ENCODE results near the gene SPATC1L.
"Not testable (repeated sequence)": the region's sequence is repeated elsewhere in the genome, so short reads cannot be mapped to it uniquely, and the experiment has no call there.

Gene SPATC1L

DNA sequence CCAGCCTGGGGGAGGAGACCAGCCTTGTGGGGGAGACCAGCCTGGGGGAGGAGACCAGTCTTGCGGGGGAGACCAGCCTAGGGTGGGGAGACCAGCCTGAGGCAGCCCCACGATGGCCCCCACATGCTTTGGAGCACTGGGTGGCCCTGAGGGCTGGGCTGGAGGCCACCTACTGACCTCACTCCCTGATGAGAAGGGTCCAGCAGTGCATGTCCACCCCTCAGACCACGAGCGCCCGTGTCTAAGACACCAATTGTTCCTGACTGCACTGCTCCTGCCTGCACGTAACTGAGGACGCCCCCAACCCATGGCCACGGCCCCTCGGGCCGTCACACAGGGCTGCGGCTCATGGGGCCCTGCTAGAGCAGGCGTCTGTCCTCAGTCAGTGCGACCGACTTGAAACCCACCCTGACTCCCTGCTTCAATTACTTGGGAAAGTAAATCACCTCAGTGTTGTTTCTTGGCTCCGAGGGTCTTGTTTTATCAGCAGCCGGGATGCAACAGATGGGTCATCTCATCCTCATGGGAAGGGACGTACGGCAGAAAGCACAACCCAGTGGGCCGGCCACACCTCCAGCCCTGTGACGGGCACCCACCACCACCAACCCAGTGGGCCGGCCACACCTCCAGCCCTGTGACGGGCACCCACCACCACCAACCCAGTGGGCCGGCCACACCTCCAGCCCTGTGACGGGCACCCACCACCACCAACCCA, at the start of gene SPATC1L:
SPATC1L (minus strand) TSS at position 550 of the 715 bp plus-strand sequence. CDS start 1,643 bp downstream, outside the sequence.
- no peak for DNase-seq

DNA sequence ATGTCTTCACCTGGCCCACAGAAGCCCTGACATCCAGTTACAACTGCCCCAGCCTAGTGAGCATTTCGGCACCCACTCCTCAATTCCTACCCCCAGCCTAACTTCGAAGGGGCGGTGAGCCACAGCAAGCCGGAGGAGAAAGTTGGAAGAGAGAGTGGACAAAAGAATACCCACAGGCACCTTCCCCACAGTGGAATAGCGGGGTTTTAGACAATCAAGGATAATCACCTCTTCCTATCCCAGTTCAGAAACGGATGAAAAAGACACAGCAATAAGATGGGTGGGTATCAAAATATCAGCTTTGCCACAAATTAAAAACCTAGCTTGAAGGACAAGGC, 45.6 kb upstream of the SPATC1L start:
- DNase-seq, result no peak

DNA sequence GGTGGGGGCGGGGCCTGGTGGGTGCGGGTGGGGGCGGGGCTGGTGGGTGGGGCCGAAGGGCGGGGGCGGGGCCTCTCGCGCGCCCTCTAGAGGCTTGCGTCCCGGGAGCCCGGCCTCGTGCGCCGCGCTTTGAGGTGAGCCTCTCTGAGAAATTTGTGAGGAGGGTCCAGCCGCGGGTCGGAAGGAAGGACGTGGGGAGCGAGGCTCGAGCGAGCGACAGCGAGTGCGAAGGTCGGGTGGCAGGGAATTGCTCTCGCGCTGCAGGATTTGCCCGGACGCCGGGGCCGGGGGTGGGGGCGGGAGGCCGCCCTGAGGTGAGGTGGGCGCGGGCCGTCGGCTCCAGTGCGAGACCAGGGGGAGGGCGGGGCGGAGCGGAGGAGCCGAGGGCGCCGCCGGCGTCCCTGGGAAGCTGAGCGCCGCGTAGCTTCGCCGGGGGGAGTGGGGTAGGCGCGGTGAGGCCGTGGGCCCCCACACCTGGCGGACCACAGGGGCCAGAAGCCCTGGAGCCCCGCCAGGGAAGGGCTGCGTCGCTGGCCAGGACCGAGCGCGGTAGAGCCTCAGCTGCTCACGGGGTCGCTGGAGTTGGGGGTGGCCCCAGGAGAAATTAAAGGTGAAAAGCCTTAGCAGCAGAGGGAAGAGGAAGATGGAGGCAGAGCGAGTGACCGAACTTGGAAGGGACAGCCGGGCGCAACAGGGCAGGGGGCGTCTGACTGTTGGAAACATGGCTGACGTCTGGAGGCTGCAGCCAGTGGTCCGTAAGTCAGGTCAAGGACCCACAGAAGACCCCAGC, 45.1 kb upstream of the SPATC1L start:
- no peak for DNase-seq

DNA sequence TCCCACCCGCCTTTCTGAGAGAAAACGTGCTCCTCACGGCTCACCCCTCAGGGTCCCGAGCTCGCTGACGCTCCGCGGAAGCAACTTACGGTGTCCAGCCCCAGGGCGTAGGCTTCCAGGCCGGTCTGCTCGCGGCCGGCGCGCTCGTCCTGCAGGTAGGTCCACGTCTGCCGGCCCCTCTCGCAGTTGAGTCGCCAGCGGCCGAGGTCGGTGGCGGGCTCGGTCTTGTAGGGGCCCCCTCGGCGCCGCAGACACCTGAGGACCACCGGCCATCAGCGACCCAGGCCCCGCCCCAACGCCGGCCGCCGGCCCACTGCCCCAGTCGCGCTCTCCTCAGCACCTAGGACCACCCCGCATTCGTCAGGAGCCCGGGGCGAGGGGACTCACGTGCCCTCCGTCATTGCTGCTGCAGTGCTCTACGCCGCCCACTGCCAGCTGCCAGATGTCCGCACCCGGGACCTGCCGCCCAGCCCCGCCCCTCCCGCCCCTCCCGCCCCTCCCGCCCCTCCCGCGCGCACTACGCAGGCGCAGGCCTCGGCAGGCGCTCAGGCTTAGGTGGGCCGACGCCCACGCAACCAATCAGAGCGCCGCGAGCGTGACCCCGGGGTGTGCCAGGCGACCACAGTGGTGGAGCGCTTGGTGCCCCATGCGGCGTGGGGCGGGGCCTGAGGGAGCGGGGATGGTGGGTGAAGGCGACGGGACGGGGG, 44.2 kb upstream of the SPATC1L start, which contains the start of gene LSS:
LSS (minus strand) TSS at position 430 of the 707 bp plus-strand sequence; CDS start at position 401, 29 bp downstream.
- DNase-seq, result peak; percentile 96

DNA sequence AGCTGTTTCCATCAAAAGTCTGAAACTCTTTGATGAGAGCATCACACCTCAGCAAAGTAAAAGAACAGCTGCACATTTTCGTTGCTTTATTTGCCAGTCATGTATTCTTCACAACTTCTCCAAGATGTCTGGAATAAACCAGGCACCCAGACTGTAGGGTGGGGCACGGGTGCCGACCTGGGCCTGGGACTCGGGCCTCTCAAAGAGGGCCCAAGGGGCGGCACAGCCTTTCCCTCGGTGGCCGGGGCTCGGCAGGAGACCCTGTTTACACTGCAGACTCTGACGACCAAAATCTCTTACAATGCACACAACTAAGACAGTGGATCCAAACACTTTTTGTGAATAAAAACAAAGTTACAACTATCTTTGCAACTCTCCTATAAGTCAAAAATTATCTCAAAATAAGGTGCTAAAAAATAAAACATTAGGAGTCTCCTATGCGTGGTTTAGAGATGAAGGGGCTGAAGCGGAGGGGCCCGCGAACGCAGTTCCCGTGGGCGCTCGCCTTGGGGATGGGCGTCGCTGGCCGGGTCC, 43.6 kb upstream of the SPATC1L start:
- DNase-seq, result no peak

DNA sequence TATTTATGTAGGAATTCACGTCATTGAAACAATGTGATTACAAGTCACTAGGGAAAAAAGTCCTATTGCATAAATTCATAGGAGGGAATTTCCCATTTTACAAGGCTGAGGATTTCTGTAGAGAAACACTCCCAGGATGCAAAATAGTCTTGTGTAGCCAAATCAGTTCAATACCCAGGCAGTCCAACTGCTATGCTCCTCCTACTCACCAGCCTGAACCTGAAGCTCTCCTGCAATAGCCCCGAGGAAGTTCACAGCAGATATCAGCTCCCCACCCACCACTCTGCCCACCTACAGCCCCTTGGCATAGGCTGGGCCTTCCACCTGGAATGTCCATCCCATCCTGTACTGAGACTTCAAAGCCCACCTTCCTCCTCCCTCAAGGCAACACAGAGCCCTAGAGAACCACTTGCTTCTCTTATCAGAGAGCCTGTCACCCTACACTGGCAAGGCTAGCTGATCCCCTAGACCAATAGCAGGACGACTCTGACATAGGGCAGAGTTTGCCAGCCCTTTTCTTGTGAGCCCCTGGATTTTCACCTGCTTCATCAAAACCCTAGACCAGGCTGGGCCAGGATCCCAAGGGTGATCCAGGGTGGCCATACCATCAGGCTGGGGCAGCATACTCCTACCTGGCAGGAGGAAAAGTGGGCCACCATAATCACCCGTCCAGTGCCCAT, 42.8 kb upstream of the SPATC1L start:
- peak; percentile 7 for DNase-seq

DNA sequence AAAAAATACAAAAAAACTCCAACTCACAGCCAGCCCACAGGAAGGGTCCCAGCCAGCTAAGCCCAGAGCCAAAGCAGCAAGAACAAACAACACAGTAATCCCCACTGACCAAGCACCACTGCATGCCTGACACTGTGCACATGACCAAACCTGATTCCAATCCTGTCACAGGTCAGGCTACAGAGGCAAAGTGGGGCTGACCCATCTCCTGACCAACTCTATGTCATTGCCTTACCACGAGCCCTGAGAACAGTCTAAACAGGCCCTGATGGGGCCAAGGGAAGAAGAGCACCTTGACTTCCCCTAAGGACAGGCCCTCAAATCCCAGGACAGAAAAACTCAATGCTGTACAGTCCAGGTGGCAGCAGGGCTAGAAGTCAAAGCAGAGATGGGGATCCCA, 41.9 kb upstream of the SPATC1L start:
- DNase-seq, result no peak

DNA sequence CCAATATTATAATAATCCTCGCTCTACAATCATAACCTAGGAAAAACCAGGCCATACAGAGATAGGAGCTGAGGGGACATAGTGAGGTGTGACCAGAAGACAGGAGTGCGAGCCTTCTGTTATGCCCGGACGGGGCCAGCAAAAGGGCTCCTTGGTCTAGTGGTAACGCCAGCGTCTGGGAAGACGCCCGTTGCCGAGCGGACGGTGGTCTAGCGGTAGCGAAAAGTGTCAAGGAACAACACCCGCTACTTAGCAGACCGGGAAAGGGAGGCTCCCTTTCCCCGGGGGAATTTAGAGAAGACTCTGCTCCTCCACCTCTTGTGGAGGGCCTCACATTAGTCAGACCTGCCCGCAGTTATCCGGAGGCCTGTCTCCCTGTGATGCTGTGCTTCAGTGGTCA, 39.4 kb upstream of the SPATC1L start:
- DNase-seq, result not testable (repeated sequence)

DNA sequence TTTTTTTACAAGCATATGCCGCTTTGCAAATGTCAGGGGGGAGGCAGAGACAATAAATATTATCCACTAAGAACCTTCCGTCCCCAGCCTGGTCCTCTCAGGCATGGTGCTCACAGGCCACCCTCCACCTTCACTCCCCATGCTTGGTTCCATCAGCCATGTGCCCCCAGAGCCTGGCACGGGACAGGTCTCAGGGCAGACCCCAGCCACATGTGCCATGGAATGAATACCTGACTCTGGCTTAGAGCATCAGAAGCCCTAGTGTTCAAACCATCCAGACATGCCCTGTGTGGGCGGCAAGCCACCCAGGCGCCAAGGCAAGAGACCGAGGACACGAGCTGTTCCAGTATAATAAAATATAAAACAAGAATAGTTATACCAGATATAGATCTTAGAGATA, 39.0 kb upstream of the SPATC1L start:
- no peak for DNase-seq

DNA sequence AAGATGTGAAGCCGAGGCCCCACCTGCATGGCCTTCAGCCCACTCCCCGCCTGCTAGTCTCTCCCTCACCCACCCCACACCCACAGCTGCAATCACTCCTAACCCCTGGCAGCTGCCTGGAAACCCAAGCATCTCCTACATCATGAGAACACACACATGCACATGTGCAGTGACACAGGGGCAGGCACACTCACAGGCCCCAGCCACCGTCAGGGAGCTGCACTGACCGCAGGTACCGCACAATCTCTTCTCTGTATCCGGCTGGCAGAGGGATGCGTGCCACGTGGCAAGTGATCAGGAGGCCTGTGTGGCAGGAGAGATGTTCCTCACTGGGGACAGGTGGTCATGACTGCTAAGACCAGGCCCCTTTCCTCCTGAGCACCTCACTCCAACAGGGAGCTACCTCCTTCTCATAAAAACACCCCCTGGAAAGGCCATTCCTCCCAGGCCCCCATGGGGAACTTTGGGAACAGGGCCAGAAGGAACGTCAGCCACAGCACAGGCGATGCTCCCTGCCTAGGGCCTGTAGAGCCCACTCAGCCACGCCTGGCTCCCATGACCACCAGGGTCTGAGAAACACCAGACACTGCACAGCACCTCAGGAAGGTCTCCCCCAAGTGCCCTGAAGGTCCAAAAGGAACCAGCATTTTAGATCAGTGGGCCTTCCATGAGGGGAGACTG, 38.3 kb upstream of the SPATC1L start:
- DNase-seq, result no peak

DNA sequence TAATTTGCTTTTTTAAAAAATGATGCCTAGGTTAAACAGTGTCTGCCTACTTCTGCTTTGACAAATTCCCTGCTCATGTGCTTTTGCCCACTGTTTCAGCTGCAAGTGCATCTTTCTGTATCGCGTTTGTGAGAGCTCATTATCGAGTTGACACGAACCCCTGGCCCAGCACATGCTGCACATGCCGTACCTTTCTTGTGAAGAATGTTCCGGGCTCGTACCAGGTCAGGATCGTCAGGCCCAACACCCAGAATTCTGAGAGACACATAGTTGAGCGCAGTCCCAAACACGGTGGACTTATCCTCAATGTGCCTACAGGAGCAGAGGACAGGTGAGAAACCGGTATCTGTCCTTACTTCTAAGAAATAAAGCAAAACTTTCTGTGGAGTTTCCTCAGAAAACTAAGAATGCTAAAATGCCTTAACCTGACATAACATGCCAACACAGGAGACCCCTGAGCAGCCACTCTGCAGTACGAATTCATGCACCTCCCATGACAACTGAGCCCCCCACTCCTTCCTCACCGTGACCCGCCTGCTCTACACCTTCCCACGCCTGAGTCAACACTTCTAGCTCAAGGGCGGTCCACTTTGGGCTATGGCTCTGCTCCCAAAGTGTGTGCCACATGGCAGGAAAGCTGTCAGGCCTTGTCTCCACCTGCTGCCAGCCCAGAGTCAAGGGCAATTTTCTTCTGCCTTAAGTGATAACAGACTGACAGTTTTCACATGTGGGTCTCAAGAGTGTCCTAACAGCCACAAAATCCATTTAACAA, 37.6 kb upstream of the SPATC1L start:
- no peak for DNase-seq

DNA sequence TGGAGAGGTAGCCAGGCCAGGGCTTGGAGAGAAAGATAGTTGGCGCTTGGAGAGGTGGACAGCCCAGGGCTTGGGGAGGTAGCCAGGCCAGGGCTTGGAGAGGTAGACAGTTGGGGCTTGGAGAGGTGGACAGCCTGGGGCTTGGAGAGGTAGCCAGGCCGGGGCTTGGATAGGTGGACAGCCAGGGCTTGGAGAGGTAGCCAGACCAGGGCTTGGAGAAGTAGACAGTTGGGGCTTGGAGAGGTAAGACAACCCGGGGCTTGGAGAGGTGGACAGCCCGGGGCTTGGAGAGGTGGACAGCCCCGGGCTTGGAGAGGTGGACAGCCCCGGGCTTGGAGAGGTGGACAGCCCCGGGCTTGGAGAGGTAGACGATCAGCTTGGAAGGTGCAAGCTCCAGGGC, 36.6 kb upstream of the SPATC1L start:
- no peak for DNase-seq

DNA sequence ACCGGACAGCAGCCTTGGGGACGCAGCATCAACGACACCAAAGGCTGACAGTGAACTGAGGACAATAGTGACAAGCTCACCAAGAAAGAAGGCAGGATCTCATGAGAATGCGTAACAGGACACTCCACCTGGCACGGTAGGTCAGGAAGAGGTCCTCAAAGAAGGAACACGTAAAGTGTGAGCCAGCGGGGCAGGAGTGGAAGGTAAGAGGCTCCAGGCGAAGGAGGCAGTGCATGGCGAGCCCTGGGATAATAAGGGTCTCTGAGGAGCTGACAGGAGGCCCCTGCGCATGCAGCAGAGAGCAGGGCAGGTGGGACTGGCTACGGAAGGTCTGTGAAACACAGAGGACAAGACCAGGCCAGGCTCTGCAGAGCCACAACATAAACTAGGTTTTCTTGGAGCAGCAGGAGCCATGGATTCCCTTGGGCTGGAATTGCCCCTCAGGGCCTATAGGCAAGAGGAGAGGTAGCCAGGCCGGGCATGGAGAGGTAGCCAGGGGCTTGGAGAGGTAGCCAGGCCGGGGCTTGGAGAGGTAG, 36.1 kb upstream of the SPATC1L start:
- no peak for DNase-seq

DNA sequence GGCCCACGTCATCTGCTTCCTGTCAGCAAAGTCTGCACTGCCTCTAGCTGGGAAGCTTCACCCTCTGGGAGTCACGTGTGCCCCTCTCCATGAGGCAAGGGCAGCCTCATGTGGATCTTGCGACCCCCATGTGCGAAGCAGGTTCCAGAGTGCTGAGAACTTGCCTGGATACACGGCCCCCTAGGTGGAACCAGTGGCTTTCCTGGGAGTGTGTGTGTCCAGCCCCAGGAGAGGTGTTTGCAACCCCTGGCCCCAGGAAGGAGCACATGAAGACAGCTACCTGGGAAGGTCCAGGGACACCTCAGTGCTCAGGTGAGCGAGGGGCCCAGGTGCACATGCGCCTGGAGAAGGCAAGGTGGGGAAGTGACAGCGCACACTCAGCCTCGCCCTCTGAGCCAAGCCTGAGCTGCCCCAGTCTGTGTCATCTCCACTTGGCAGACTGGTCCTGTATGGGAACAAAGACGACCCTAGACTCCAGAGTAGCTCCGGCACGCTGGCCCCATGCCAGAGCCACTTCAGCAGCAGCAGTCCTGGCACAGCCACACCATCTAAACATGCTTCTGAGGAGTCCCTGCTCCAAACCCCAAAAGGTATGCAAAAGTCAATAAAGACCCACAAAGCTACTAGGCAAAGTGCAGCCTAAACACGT, 35.5 kb upstream of the SPATC1L start:
- DNase-seq, result no peak

DNA sequence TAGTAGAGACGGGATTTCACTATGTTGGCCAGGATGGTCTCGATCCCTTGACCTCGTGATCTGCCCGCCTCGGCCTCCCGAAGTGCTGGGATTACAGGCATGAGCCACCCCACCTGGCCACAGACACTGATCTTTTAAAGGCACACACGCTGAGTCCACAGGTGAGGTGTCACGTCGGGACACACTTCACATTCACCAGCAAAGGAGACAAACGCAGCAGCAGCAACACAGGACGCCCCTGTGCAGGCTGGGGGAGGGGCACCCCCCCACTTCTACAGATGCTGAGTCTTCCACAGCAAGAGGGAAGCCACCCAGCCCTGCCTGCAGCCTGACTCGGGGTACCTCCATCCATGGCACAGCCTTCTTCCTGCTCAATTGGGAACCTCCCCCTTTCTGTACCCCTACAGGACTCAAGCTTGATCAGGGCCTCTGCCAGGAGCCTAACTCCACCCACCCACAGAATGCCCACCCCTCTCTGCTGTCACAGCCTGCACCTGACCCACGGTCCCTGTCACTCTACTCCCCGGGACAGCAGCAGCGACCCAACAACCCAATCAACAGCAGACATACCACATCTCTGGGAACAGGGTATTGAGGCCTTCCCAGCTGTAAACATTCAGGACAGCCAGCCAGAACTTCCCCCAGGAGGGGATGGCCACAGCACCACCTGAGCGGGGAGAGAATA, 34.8 kb upstream of the SPATC1L start:
- no peak for DNase-seq

DNA sequence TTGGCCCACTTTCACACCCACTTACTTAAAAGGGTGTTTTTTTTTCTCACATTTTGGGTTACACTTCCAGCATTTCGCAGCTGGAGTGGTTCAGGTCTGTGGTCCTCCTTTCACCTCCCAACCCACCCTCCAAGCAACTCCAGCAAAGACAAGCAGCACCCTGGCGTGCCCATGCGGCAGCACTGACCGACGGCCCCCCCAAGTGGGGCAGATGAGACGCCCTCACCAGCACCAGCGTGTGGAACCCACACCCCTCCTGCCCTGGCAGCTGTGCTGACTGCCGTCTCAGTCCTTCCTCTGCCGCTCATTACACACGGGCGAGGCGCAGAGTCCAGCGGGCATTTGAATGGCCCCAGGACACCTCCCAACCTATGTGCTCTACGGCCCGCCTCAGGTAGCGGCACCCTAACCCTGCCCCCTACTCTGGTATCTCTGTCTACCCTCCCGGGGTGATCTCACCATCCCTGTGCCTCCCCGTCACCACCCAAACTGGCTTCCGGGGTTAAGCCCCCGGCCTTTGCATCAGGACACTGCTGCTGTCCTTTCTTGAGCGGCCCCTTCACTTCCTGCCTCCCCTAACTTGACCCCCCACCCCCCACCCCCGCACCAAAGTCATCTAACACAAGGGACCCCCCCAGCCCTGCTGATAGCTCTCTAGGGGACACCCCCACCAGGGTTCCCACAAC, 33.4 kb upstream of the SPATC1L start:
- no peak for DNase-seq

DNA sequence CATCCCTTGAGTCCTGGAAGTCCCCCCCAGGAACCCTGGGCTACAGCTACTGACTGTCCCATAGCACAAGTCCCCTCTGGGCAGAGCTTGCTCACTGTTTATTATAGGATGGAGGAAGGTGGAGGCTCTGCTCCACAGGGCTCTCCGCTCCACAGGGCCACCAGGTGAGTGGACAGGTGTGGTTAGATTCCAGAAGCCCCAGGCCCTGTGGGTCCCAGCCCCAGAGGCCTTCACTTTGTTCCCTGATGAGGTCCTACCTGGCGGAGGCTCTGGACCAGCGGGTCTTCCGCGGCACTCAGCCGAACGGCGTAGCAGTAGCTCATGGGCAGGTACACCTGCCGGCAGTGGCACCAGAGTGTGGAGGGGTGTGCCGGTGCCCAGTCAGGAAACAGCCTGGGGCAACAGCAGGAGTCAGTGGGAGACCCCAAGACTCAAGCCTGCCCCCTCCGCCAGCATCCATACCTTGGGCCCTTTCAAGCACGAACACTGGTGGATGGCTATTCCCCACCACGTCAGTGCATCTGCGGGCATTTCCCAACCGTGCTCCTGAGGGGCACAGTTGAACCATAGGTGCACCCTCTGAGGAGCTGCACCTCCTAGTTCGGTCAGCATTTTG, 32.0 kb upstream of the SPATC1L start:
- no peak for DNase-seq

DNA sequence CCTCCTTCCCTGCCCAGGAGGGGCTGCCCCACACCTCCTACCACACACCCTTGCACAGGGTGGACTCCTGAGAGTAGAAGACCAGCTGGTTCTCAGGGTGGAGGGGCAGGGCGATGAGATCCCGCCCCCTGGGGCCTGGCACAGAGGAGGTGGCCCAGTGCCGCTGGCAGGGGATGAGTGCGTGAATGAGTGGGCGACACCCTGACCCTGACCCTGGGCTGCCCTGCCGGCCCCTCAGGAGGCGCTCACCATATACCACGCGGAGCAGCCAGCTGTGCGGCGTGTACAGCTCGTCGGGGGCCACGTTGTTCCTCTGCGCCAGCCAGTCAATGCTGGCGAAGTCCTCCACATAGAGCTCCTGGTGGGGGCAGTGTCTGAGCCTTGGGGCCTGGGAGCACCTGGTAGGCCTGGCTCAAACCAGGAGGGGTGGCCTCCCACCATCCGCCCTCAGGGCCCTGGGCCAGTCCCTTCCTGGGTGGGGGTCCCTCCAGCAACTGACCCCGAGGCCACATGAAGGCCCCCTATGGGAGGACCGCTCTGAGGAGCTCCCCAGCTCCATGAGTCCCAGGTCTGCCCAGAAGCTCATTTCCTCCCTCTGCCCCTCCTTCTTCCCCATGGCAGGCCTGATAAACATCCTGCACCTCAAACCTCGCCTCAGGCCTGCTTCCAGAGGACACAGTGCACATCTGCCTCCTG, 31.3 kb upstream of the SPATC1L start:
- no peak for DNase-seq

Data from GF-D8 (cell line).